ENCODE results near the gene LOC101059915.

LOC101059915 gene

DNA sequence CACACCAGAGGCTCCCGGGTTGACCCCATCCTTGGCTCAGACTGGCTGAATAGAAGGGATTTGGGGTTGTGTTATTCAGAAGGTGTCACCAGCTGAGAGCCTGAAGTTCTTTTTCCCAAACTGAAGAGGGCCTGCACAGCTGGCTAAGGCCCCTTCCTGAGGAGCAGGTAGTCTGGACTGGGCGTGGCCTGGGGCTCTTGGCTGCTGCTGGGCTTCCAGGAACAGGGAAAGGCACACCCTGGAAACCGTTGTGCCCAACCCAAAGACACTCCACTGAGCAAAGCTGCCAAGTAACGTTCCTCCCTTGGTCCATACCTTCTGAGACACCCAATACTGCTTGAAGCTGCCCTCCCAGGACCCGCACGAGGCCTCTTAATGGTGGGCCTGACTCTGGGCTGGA, 40.8 kb upstream of the LOC101059915 start:
- BruUV-seq (replicated peaks), result no TSS peak
- no peaks in the 10 kb centered on the region for H3K9me2 ChIP-seq (ENCODE audit: insufficient read depth, low read length)
- TF ChIP-seq EZH2phosphoT487 (IDR thresholded peaks at IDR 0.05; ENCODE audit: borderline replicate concordance, low read depth, low read length), result no peak
- TF ChIP-seq, protein P1, sequence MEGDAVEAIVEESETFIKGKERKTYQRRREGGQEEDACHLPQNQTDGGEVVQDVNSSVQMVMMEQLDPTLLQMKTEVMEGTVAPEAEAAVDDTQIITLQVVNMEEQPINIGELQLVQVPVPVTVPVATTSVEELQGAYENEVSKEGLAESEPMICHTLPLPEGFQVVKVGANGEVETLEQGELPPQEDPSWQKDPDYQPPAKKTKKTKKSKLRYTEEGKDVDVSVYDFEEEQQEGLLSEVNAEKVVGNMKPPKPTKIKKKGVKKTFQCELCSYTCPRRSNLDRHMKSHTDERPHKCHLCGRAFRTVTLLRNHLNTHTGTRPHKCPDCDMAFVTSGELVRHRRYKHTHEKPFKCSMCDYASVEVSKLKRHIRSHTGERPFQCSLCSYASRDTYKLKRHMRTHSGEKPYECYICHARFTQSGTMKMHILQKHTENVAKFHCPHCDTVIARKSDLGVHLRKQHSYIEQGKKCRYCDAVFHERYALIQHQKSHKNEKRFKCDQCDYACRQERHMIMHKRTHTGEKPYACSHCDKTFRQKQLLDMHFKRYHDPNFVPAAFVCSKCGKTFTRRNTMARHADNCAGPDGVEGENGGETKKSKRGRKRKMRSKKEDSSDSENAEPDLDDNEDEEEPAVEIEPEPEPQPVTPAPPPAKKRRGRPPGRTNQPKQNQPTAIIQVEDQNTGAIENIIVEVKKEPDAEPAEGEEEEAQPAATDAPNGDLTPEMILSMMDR (conservative IDR thresholded peaks at IDR 0.05; ENCODE audit: low read length), result no peak
- intact Hi-C loops (cut with micrococcal nuclease; ENCODE audit: unreplicated experiment), result no loop called here
- no peaks in the 10 kb centered on the region for H3K36me3 ChIP-seq (ENCODE audit: insufficient read depth, low read length)
- H3K4me2 ChIP-seq (ENCODE audit: low read length), result no peak overlapping the region
- H3K79me2 ChIP-seq (ENCODE audit: insufficient read depth, low read depth, low read length), result no peaks in the 10 kb centered on the region
- no peak overlapping the region for H2AFZ ChIP-seq (ENCODE audit: low read length)
- no peaks in the 10 kb centered on the region for H4K20me1 ChIP-seq (ENCODE audit: insufficient read depth, low read length)
- H3K4me1 ChIP-seq (ENCODE audit: insufficient read depth, low read length, poor library complexity, severe bottlenecking), result peaks cover 50% of the 10 kb centered on the region
- H3K9me3 ChIP-seq (ENCODE audit: low read length), result no peaks in the 10 kb centered on the region
- H3K27ac ChIP-seq (ENCODE audit: low read depth, low read length, poor library complexity, severe bottlenecking), result no peak overlapping the region
- H3K4me3 ChIP-seq (ENCODE audit: low read depth, low read length, poor library complexity, severe bottlenecking), result no peak overlapping the region
- no peak for DNase-seq (ENCODE audit: low spot score)
- CTCF ChIA-PET (ENCODE audit: unreplicated experiment), result no interaction called here
- POLR2A ChIA-PET, result no interaction called here

DNA sequence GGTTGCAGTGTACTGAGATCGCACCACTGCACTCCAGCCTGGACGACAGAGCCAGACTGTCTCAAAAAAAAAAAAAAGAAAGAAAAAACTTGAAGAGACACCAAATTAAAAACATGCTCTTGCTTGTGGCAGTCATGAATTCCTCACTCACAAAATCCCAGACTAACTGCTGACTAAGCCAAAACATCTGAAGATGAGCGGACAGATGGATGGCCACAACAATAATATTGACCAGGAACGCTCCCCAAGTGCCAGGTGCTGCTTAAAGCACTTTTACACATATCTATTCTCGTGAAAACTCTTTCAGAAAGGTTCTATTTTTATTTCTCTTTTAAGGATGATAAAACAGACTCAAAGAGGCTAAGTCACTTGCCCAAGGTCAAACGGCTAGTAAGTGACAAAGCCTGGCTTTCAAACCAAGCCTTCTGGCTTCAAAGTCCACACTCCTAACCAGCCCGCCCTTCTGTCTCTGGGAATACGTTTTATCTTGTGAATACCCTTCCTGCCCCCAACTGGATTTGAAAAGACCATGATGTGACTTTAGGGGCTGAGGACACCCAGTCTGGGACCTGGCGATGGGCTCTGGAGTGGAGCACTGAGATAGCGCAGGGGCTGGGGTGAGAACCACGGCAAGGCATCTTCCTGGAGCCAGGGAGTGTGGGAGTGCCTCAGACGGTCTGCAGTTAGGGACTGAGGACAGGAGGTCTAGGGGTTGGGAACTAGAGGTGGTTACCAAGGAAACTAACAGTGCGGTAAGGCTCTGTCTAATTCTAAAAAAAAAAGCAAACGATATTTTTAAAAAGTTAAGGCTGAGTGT, 39.5 kb upstream of the LOC101059915 start:
- H3K4me3 ChIP-seq (ENCODE audit: low read depth, low read length, poor library complexity, severe bottlenecking), result no peak overlapping the region
- H3K9me3 ChIP-seq (ENCODE audit: low read length), result no peaks in the 10 kb centered on the region
- no peaks in the 10 kb centered on the region for H3K9me2 ChIP-seq (ENCODE audit: insufficient read depth, low read length)
- no peak overlapping the region for H3K4me2 ChIP-seq (ENCODE audit: low read length)
- no peak overlapping the region for H2AFZ ChIP-seq (ENCODE audit: low read length)
- no peaks in the 10 kb centered on the region for H3K79me2 ChIP-seq (ENCODE audit: insufficient read depth, low read depth, low read length)
- no peaks in the 10 kb centered on the region for H4K20me1 ChIP-seq (ENCODE audit: insufficient read depth, low read length)
- DNase-seq (ENCODE audit: low spot score), result no peak
- POLR2A ChIA-PET, result no interaction called here
- H3K27ac ChIP-seq (ENCODE audit: low read depth, low read length, poor library complexity, severe bottlenecking), result no peak overlapping the region
- H3K36me3 ChIP-seq (ENCODE audit: insufficient read depth, low read length), result no peaks in the 10 kb centered on the region
- TF ChIP-seq, protein P1 (conservative IDR thresholded peaks at IDR 0.05; ENCODE audit: low read length), result no peak
- no peak for TF ChIP-seq EZH2phosphoT487 (IDR thresholded peaks at IDR 0.05; ENCODE audit: borderline replicate concordance, low read depth, low read length)
- intact Hi-C loops (cut with micrococcal nuclease; ENCODE audit: unreplicated experiment), result no loop called here
- CTCF ChIA-PET (ENCODE audit: unreplicated experiment), result interaction anchor here (0.6 kb wide), 1 partner anchor 9 kb away, joined by 3 read pairs; no protein-coding TSS in a partner anchor
- BruUV-seq (replicated peaks), result no TSS peak
- H3K4me1 ChIP-seq (ENCODE audit: insufficient read depth, low read length, poor library complexity, severe bottlenecking), result peaks cover 38% of the 10 kb centered on the region

DNA sequence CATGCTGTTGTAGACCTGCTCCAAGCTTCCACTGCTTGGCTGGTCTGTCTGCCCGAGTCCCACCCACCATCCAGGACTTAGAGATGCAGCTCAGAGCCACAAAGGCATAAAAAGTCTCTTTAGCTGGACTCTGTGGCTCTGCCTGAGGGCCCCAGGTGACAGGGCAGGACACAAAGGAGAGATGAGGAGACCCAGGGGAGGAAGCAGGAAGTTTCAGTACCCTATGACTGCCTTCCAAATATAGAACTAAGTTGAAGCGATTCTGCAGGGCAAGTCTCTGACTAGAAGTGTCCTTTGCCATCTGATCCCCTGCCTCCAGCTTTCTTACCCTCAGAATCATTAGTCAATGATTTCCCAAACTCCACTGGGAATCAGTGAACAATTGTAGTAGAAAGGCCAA, 37.9 kb upstream of the LOC101059915 start:
- Histone ChIP-seq H2AFZ (ENCODE audit: low read length) (peak overlapping the region; percentile 65; the same call in 1 of the 2 replicates), H3K79me2 (ENCODE audit: insufficient read depth, low read depth, low read length) (no peaks in the 10 kb centered on the region), H4K20me1 (ENCODE audit: insufficient read depth, low read length) (no peaks in the 10 kb centered on the region), H3K4me1 (ENCODE audit: insufficient read depth, low read length, poor library complexity, severe bottlenecking) (peaks cover 21% of the 10 kb centered on the region), H3K4me3 (ENCODE audit: low read depth, low read length, poor library complexity, severe bottlenecking) (peak overlapping the region; percentile 46), H3K9me3 (ENCODE audit: low read length) (no peaks in the 10 kb centered on the region), H3K36me3 (ENCODE audit: insufficient read depth, low read length) (no peaks in the 10 kb centered on the region), H3K4me2 (ENCODE audit: low read length) (peak overlapping the region; percentile 86), H3K27ac (ENCODE audit: low read depth, low read length, poor library complexity, severe bottlenecking) (peak overlapping the region; percentile 48), H3K9me2 (ENCODE audit: insufficient read depth, low read length) (no peaks in the 10 kb centered on the region)
- BruUV-seq (replicated peaks), result no TSS peak
- intact Hi-C loops (cut with micrococcal nuclease; ENCODE audit: unreplicated experiment), result no loop called here
- ChIA-PET CTCF (ENCODE audit: unreplicated experiment) (no interaction called here), POLR2A (no interaction called here)
- TF ChIP-seq, protein P1 (conservative IDR thresholded peaks at IDR 0.05; ENCODE audit: low read length), result no peak
- TF ChIP-seq EZH2phosphoT487 (IDR thresholded peaks at IDR 0.05; ENCODE audit: borderline replicate concordance, low read depth, low read length), result no peak
- peak; percentile 61 for DNase-seq (ENCODE audit: low spot score)

All from OCI-LY7 (cell line).